Neural cell (in vitro differentiated cells): Measurements from ENCODE around the gene DNMT3B. TPM values are rescaled to one million over a fixed set of nuclear protein-coding genes. Genes with fewer than 3 reads are reported as not detected.

Experiments used
- H2AFZ ChIP-seq: fragments of 200-600, 300-800 bp; sonication (generic), shearing (Covaris generic); 2 replicates; pipeline ENCODE4 v1.6.0; 2014; ENCODE audit warnings: low read depth, mild to moderate bottlenecking, antibody characterized with exemption, low read length, moderate library complexity
- H3F3A ChIP-seq: fragments of 200-600 bp; shearing (Covaris generic); 2 replicates; pipeline ENCODE4 v1.6.1; 2016; ENCODE audit warnings: mild to moderate bottlenecking, moderate library complexity, mixed read lengths, antibody characterized with exemption, low read length; ENCODE audit not compliant: insufficient read depth, poor library complexity, severe bottlenecking
- H3K27ac ChIP-seq: fragments of 200-600, 300-800 bp; sonication (generic), shearing (Covaris generic); 2 replicates; pipeline ENCODE4 v1.5.1; 2014; ENCODE audit warnings: mild to moderate bottlenecking, low read length, moderate library complexity
- H3K27me3 ChIP-seq: fragments of 300-800, 200-600 bp; sonication (generic), shearing (Covaris generic); 2 replicates; pipeline ENCODE4 v1.6.0; 2014; ENCODE audit warnings: mild to moderate bottlenecking, low read depth, low read length, moderate library complexity; ENCODE audit not compliant: insufficient read depth
- H3K36me3 ChIP-seq: fragments of 300-800, 200-600 bp; sonication (generic), shearing (Covaris generic); 2 replicates; pipeline ENCODE4 v1.5.1; 2014; ENCODE audit warnings: mild to moderate bottlenecking, antibody characterized with exemption, low read length, moderate library complexity; ENCODE audit not compliant: insufficient read depth
- H3K4me2 ChIP-seq: fragments of 300-800, 200-600 bp; sonication (generic), shearing (Covaris generic); 2 replicates; pipeline ENCODE4 v1.6.0; 2014; ENCODE audit warnings: mild to moderate bottlenecking, low read length
- H3K4me3 ChIP-seq: fragments of 300-800, 200-600 bp; sonication (generic), shearing (Covaris generic); 2 replicates; pipeline ENCODE4 v1.5.1; 2014; ENCODE audit warnings: mild to moderate bottlenecking, low read length, moderate library complexity
- H3K79me2 ChIP-seq: fragments of 200-600 bp; shearing (Covaris generic); replicated peaks from 2 replicates; pipeline ENCODE4 v1.6.0; 2014; ENCODE audit warnings: mild to moderate bottlenecking, low read length, moderate library complexity; ENCODE audit not compliant: insufficient read depth
- H3K9ac ChIP-seq: fragments of 300-800, 200-600 bp; sonication (generic), shearing (Covaris generic); 2 replicates; pipeline ENCODE4 v1.6.1; 2016; ENCODE audit warnings: mild to moderate bottlenecking, low read length, mixed read lengths
- H3K9me2 ChIP-seq: fragments of 200-600 bp; shearing (Covaris generic); 2 replicates; pipeline ENCODE4 v1.6.1; 2016; ENCODE audit warnings: mild to moderate bottlenecking, low read length, mixed read lengths; ENCODE audit not compliant: insufficient read depth
- H3K9me3 ChIP-seq: fragments of 200-600, 300-800 bp; sonication (generic), shearing (Covaris generic); 2 replicates; pipeline ENCODE4 v1.6.1; 2016; ENCODE audit warnings: mild to moderate bottlenecking, mixed run types, low read length, moderate library complexity, mixed read lengths
- H4K20me1 ChIP-seq: fragments of 200-600 bp; shearing (Covaris generic); 2 replicates; pipeline ENCODE4 v1.6.1; 2016; ENCODE audit warnings: mild to moderate bottlenecking, mixed run types; ENCODE audit not compliant: insufficient read depth
- CTCF ChIP-seq: fragments of 450-650 bp; IDR thresholded peaks from 2 replicates; pipeline ENCODE4 v1.5.1; 2014; ENCODE audit warnings: antibody characterized with exemption, mild to moderate bottlenecking, moderate library complexity; ENCODE audit not compliant: poor library complexity, severe bottlenecking
- EP300 ChIP-seq: fragments of 450-650 bp; conservative IDR thresholded peaks from 2 replicates; pipeline ENCODE4 v1.6.1; 2014; ENCODE audit warnings: antibody characterized with exemption, mild to moderate bottlenecking, moderate library complexity; ENCODE audit not compliant: poor library complexity, severe bottlenecking
- EZH2 ChIP-seq: fragments of 200-600, 300-800 bp; shearing (Covaris generic), sonication (generic); IDR thresholded peaks from 2 replicates; pipeline ENCODE4 v1.6.1; 2014; ENCODE audit warnings: antibody characterized with exemption, low read length, borderline replicate concordance, mild to moderate bottlenecking; ENCODE audit not compliant: insufficient read depth, poor library complexity, severe bottlenecking
- MXI1 ChIP-seq: fragments of 450-650 bp; conservative IDR thresholded peaks from 2 replicates; pipeline ENCODE4 v1.6.1; 2014; ENCODE audit warnings: antibody characterized with exemption, mild to moderate bottlenecking; ENCODE audit not compliant: poor library complexity, severe bottlenecking
- POLR2AphosphoS5 ChIP-seq: IDR thresholded peaks from 2 replicates; pipeline ENCODE4 v1.6.1; 2012
- RAD21 ChIP-seq: fragments of 450-650 bp; conservative IDR thresholded peaks from 2 replicates; pipeline ENCODE4 v1.6.1; 2014; ENCODE audit warnings: antibody characterized with exemption, mild to moderate bottlenecking, moderate library complexity
- SMC3 ChIP-seq: fragments of 450-650 bp; conservative IDR thresholded peaks from 2 replicates; pipeline ENCODE4 v1.6.1; 2014; ENCODE audit warnings: antibody characterized with exemption, mild to moderate bottlenecking, moderate library complexity; ENCODE audit not compliant: poor library complexity
- TAF1 ChIP-seq: IDR thresholded peaks from 2 replicates; pipeline ENCODE4 v1.6.1; 2012; ENCODE audit warnings: low read depth
- polyA plus RNA-seq: library from polyadenylated mRNA; depleted of rRNA; stranded (reverse); fragments of >200 nt; gene quantifications from 2 replicates; pipeline ENCODE4 v1.2.3, GENCODE V29; 2014
- TF ChIP-seq, protein P1 (sequence below): IDR thresholded peaks from 2 replicates; pipeline ENCODE4 v1.6.1; 2012; ENCODE audit warnings: borderline replicate concordance

Gene DNMT3B
- polyA plus RNA-seq, 1 donor from 2014 or later = 8.7 TPM

DNA sequence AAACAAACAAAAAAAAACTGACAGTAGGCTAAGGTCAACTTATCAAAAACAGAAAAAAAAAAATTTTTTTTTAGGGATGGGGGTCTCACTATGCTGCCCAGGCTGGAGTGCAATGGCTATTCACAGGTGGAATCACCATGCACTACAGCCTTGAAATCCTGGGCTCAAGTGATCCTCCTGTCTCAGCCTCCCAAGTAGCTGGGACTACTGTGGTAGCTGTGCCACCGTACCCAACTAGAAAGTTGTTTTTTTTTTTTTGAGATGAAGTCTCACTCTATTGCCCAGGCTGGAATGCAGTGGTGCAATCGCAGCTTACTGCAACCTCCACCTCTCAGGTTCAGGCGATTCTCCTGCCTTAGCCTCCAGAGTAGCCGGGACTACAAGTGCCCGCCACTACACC is 21.0 kb upstream of the DNMT3B start:
- Histone ChIP-seq H3K79me2 (peaks cover 10% of the 10 kb centered on the region), H3K9me3 (no peaks in the 10 kb centered on the region), H3K9me2 (no peaks in the 10 kb centered on the region), H3K27me3 (no peaks in the 10 kb centered on the region), H3K9ac (no peak overlapping the region), H3K4me2 (no peak overlapping the region), H3F3A (no peaks in the 10 kb centered on the region), H2AFZ (no peak overlapping the region), H3K27ac (no peak overlapping the region), H3K36me3 (no peaks in the 10 kb centered on the region), H3K4me3 (no peak overlapping the region), H4K20me1 (no peaks in the 10 kb centered on the region)
- TF ChIP-seq EP300 (no peak), MXI1 (no peak), EZH2 (no peak), CTCF (no peak), SMC3 (no peak), TAF1 (no peak), POLR2AphosphoS5 (no peak), RAD21 (no peak)
- TF ChIP-seq, protein P1, sequence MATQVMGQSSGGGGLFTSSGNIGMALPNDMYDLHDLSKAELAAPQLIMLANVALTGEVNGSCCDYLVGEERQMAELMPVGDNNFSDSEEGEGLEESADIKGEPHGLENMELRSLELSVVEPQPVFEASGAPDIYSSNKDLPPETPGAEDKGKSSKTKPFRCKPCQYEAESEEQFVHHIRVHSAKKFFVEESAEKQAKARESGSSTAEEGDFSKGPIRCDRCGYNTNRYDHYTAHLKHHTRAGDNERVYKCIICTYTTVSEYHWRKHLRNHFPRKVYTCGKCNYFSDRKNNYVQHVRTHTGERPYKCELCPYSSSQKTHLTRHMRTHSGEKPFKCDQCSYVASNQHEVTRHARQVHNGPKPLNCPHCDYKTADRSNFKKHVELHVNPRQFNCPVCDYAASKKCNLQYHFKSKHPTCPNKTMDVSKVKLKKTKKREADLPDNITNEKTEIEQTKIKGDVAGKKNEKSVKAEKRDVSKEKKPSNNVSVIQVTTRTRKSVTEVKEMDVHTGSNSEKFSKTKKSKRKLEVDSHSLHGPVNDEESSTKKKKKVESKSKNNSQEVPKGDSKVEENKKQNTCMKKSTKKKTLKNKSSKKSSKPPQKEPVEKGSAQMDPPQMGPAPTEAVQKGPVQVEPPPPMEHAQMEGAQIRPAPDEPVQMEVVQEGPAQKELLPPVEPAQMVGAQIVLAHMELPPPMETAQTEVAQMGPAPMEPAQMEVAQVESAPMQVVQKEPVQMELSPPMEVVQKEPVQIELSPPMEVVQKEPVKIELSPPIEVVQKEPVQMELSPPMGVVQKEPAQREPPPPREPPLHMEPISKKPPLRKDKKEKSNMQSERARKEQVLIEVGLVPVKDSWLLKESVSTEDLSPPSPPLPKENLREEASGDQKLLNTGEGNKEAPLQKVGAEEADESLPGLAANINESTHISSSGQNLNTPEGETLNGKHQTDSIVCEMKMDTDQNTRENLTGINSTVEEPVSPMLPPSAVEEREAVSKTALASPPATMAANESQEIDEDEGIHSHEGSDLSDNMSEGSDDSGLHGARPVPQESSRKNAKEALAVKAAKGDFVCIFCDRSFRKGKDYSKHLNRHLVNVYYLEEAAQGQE = no peak

GRCh38 chr20:32742322-32743236 is 19.6 kb upstream of the DNMT3B start:
- H3K36me3 ChIP-seq = no peaks in the 10 kb centered on the region

More at GRCh38 chr20:32742322-32743236, 19.6 kb upstream of the DNMT3B start:
- H3K4me2 ChIP-seq = peak overlapping the region; percentile 88
- peaks cover 8% of the 10 kb centered on the region for H3K79me2 ChIP-seq
- peak overlapping the region; percentile 81 for H3K9ac ChIP-seq
- peak overlapping the region; percentile 74 for H3K4me3 ChIP-seq
- H3K9me2 ChIP-seq = no peaks in the 10 kb centered on the region
- H4K20me1 ChIP-seq = no peaks in the 10 kb centered on the region
- no peaks in the 10 kb centered on the region for H3K9me3 ChIP-seq
- H3K27ac ChIP-seq = peak overlapping the region; percentile 76
- no peaks in the 10 kb centered on the region for H3K27me3 ChIP-seq
- H2AFZ ChIP-seq = peak overlapping the region; percentile 57
- TF ChIP-seq, protein P1 = peak; percentile 0
- no peak for TF ChIP-seq EZH2
- no peak for TF ChIP-seq POLR2AphosphoS5
- no peaks in the 10 kb centered on the region for H3F3A ChIP-seq
